KMS-11 (cell line): ENCODE results near the gene NPIPB2.

ENCODE experiments used
- H2AFZ ChIP-seq: fragments of 200-600 bp; sonication (generic); 2 replicates; pipeline ENCODE4 v1.6.1; 2016; ENCODE audit warnings: antibody characterized with exemption, mixed run types, low read depth
- H3K27ac ChIP-seq: fragments of 200-600 bp; sonication (generic); 2 replicates; pipeline ENCODE4 v1.6.1; 2016; ENCODE audit warnings: mild to moderate bottlenecking, mixed run types
- H3K27me3 ChIP-seq: fragments of 200-600 bp; sonication (generic); 2 replicates; pipeline ENCODE4 v1.6.1; 2017; ENCODE audit warnings: mild to moderate bottlenecking, low read depth, mixed run types, moderate library complexity; ENCODE audit not compliant: insufficient read depth
- H3K36me3 ChIP-seq: fragments of 200-600 bp; sonication (generic); 2 replicates; pipeline ENCODE4 v1.6.1; 2017; ENCODE audit warnings: mild to moderate bottlenecking, mixed run types; ENCODE audit not compliant: insufficient read depth
- H3K4me1 ChIP-seq: fragments of 200-600 bp; sonication (generic); 2 replicates; pipeline ENCODE4 v1.6.1; 2016; ENCODE audit warnings: mild to moderate bottlenecking, low read depth, mixed run types; ENCODE audit not compliant: poor library complexity, severe bottlenecking
- H3K4me2 ChIP-seq: fragments of 200-600 bp; sonication (generic); 2 replicates; pipeline ENCODE4 v1.7.0; 2016; ENCODE audit warnings: mild to moderate bottlenecking, mixed run types
- H3K4me3 ChIP-seq: fragments of 200-600 bp; sonication (generic); IDR thresholded peaks from 2 replicates; pipeline ENCODE4 v1.6.1; 2017; ENCODE audit warnings: low read depth, low read length, mixed read lengths; ENCODE audit not compliant: insufficient read depth
- H3K79me2 ChIP-seq: fragments of 200-600 bp; sonication (generic); 2 replicates; pipeline ENCODE4 v1.6.1; 2016; ENCODE audit warnings: low read depth, mixed run types; ENCODE audit not compliant: insufficient read depth
- H3K9ac ChIP-seq: fragments of 200-600 bp; sonication (generic); 2 replicates; pipeline ENCODE4 v1.6.1; 2016; ENCODE audit warnings: mild to moderate bottlenecking, mixed run types
- H4K20me1 ChIP-seq: fragments of 200-600 bp; sonication (generic); 2 replicates; pipeline ENCODE4 v1.6.1; 2016; ENCODE audit warnings: mild to moderate bottlenecking, mixed run types; ENCODE audit not compliant: insufficient read depth
- CTCF ChIP-seq: fragments of 200-600 bp; sonication (generic); conservative IDR thresholded peaks from 2 replicates; pipeline ENCODE4 v1.6.1; 2017; ENCODE audit warnings: low read depth, mild to moderate bottlenecking, antibody characterized with exemption, low read length, moderate library complexity, mixed read lengths

NPIPB2 gene

GRCh38 chr16:11980136-11980844 is 38.4 kb upstream of the NPIPB2 start:
- H3K27me3 ChIP-seq, result no peaks in the 10 kb centered on the region
- H3K9ac ChIP-seq, result no peak overlapping the region
- H3K36me3 ChIP-seq, result no peaks in the 10 kb centered on the region
- H3K27ac ChIP-seq, result no peak overlapping the region
- H3K4me3 ChIP-seq, result no peak overlapping the region
- peaks cover 78% of the 10 kb centered on the region; the same call in 1 of the 2 replicates for H3K79me2 ChIP-seq
- no peak overlapping the region for H2AFZ ChIP-seq
- peaks cover 54% of the 10 kb centered on the region for H3K4me1 ChIP-seq
- no peak overlapping the region for H3K4me2 ChIP-seq
- no peaks in the 10 kb centered on the region for H4K20me1 ChIP-seq
- TF ChIP-seq CTCF, result no peak

DNA sequence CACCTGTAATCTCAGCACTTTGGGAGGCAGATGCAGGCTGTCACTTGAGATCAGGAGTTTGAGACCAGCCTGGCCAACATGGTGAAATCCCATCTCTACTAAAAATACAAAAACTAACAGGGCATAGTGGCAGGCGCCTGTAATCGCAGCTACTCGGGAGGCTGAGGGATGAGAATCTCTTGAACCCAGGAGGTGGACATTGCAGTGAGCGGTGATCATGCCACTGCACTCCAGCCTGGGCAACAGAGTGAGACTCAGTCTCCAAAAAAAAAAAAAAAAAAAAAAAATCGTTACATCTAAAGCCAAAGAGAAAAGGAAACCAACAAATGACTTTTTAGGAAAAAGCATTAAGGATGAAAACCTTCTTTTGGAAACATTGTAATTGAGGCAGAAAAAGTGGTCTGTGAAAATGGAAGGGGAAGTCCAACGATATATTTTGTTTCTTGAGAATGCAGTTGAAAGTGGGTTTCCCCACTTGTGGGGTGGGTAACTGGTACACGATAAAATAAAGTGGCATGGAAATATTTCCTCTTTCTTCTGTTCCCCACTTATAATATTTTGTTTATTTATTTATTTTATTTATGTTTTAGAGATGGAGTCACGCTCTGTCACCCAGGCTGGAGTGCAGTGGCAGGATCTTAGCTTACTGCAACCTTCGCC is 37.3 kb upstream of the NPIPB2 start:
- Histone ChIP-seq H3K4me2 (no peak overlapping the region), H3K9ac (no peak overlapping the region), H2AFZ (no peak overlapping the region), H3K4me1 (peaks cover 54% of the 10 kb centered on the region), H3K27ac (no peak overlapping the region), H4K20me1 (no peaks in the 10 kb centered on the region), H3K79me2 (peaks cover 73% of the 10 kb centered on the region; the same call in 1 of the 2 replicates), H3K27me3 (no peaks in the 10 kb centered on the region), H3K36me3 (no peaks in the 10 kb centered on the region), H3K4me3 (no peak overlapping the region)
- no peak for TF ChIP-seq CTCF

- no peak overlapping the region for H2AFZ ChIP-seq
- H3K9ac ChIP-seq, result no peak overlapping the region
- peaks cover 54% of the 10 kb centered on the region for H3K4me1 ChIP-seq
- peaks cover 4% of the 10 kb centered on the region; the same call in 1 of the 2 replicates for H3K36me3 ChIP-seq
- TF ChIP-seq CTCF, result no peak
- H3K79me2 ChIP-seq, result peaks cover 79% of the 10 kb centered on the region; the same call in 1 of the 2 replicates
- H3K27me3 ChIP-seq, result no peaks in the 10 kb centered on the region
- no peaks in the 10 kb centered on the region for H4K20me1 ChIP-seq
- H3K27ac ChIP-seq, result no peak overlapping the region
- H3K4me3 ChIP-seq, result no peak overlapping the region
- peak overlapping the region; percentile 76 for H3K4me2 ChIP-seq
Observed at GRCh38 chr16:11978080-11978479, 36.2 kb upstream of the NPIPB2 start.

DNA sequence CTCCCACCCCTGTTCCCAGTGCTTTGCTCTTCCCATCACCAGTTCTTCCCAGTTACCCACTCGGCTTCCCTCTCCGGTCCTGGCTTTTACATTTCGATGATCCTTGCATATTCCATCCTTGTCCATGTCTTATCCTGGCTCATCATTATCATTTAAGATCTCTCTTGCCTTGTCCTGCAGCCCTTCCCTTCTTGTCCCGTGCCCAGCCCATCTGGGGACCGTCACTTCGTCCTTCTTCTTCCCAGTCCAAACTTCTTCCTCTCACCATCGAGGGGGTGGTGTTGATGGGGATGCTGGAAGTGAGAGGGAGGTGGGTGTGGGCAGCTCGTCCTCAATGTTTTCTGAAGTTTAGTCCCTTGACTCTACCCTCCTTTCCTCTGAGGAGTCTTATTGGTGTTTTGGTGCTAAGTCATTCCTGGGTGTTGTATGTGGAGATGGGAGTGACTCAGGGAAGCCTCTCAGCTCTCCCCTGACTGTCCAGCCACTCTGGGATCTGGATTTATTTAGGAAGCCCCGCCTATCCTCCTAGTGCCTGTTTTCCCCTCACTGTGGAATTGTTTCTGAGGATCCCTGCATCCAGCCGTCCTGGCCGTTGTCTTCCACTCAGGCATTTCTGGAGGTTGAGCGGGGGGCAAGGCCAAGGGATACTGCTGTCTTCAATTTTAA is 35.7 kb upstream of the NPIPB2 start:
- H2AFZ ChIP-seq, result no peak overlapping the region
- no peak for TF ChIP-seq CTCF
- H3K27me3 ChIP-seq, result no peaks in the 10 kb centered on the region
- no peaks in the 10 kb centered on the region for H4K20me1 ChIP-seq
- H3K9ac ChIP-seq, result peak overlapping the region; percentile 71; the same call in 1 of the 2 replicates
- peaks cover 6% of the 10 kb centered on the region; the same call in 1 of the 2 replicates for H3K36me3 ChIP-seq
- peaks cover 56% of the 10 kb centered on the region for H3K4me1 ChIP-seq
- H3K4me2 ChIP-seq, result peak overlapping the region; percentile 76
- peaks cover 81% of the 10 kb centered on the region; the same call in 1 of the 2 replicates for H3K79me2 ChIP-seq
- H3K27ac ChIP-seq, result no peak overlapping the region
- H3K4me3 ChIP-seq, result no peak overlapping the region
